DOHH2 (cell line): ENCODE measurements around the gene MYEOV.

ENCODE experiments used
- H3F3A ChIP-seq: fragments of 200-600 bp; sonication (generic), shearing (Covaris generic); 2 replicates; pipeline ENCODE4 v1.6.0; 2016; ENCODE audit warnings: antibody characterized with exemption, mild to moderate bottlenecking; ENCODE audit not compliant: control insufficient read depth, insufficient read depth
- H3K27ac ChIP-seq: fragments of 200-600 bp; sonication (generic); 2 replicates; pipeline ENCODE4 v1.5.1; 2014; ENCODE audit warnings: low read depth, mild to moderate bottlenecking, low read length, moderate library complexity
- H3K27me3 ChIP-seq: fragments of 200-600 bp; sonication (generic); 2 replicates; pipeline ENCODE4 v1.6.1; 2014; ENCODE audit warnings: mild to moderate bottlenecking, low read length, mixed read lengths; ENCODE audit not compliant: control insufficient read depth
- H3K36me3 ChIP-seq: fragments of 200-600 bp; sonication (generic); 2 replicates; pipeline ENCODE4 v1.6.1; 2014; ENCODE audit warnings: mild to moderate bottlenecking, low read length, moderate library complexity, mixed read lengths; ENCODE audit not compliant: control insufficient read depth
- H3K4me1 ChIP-seq: fragments of 200-600 bp; sonication (generic); 2 replicates; pipeline ENCODE4 v1.6.1; 2014; ENCODE audit warnings: mild to moderate bottlenecking, low read length, mixed read lengths; ENCODE audit not compliant: control insufficient read depth
- H3K4me2 ChIP-seq: fragments of 200-600 bp; sonication (generic); 2 replicates; pipeline ENCODE4 v1.6.0; 2014; ENCODE audit warnings: mild to moderate bottlenecking, low read length, moderate library complexity
- H3K4me3 ChIP-seq: fragments of 200-600 bp; sonication (generic); 2 replicates; pipeline ENCODE4 v1.5.1; 2014; ENCODE audit warnings: mild to moderate bottlenecking, low read length, mixed read lengths
- H3K79me2 ChIP-seq: fragments of 200-600 bp; sonication (generic); 2 replicates; pipeline ENCODE4 v1.6.1; 2014; ENCODE audit warnings: mild to moderate bottlenecking, low read length, mixed read lengths; ENCODE audit not compliant: control insufficient read depth
- H3K9me2 ChIP-seq: fragments of 200-600 bp; sonication (generic); replicated peaks from 2 replicates; pipeline ENCODE4 v1.6.1; 2014; ENCODE audit warnings: mild to moderate bottlenecking, low read length, mixed read lengths; ENCODE audit not compliant: control insufficient read depth
- H3K9me3 ChIP-seq: fragments of 200-600 bp; sonication (generic); 2 replicates; pipeline ENCODE4 v1.6.1; 2014; ENCODE audit warnings: antibody characterized with exemption, low read length, mixed read lengths; ENCODE audit not compliant: control insufficient read depth, insufficient read depth
- H4K20me1 ChIP-seq: fragments of 200-600 bp; sonication (generic); 2 replicates; pipeline ENCODE4 v1.6.0; 2014; ENCODE audit warnings: low read depth, mild to moderate bottlenecking, antibody characterized with exemption, low read length, moderate library complexity; ENCODE audit not compliant: control insufficient read depth, insufficient read depth
- EZH2phosphoT487 ChIP-seq: fragments of 200-600 bp; sonication (generic); IDR thresholded peaks from 2 replicates; pipeline ENCODE4 v1.6.1; 2017; ENCODE audit warnings: borderline replicate concordance, mild to moderate bottlenecking, antibody characterized with exemption, low read length, moderate library complexity, mixed read lengths
- TF ChIP-seq, protein P1 (sequence below): fragments of 200-600 bp; sonication (generic); IDR thresholded peaks from one replicate; pipeline ENCODE4 v1.5.1; 2014; ENCODE audit warnings: antibody characterized with exemption, mild to moderate bottlenecking, low read depth, low read length; ENCODE audit not compliant: poor library complexity, severe bottlenecking

The MYEOV gene

DNA sequence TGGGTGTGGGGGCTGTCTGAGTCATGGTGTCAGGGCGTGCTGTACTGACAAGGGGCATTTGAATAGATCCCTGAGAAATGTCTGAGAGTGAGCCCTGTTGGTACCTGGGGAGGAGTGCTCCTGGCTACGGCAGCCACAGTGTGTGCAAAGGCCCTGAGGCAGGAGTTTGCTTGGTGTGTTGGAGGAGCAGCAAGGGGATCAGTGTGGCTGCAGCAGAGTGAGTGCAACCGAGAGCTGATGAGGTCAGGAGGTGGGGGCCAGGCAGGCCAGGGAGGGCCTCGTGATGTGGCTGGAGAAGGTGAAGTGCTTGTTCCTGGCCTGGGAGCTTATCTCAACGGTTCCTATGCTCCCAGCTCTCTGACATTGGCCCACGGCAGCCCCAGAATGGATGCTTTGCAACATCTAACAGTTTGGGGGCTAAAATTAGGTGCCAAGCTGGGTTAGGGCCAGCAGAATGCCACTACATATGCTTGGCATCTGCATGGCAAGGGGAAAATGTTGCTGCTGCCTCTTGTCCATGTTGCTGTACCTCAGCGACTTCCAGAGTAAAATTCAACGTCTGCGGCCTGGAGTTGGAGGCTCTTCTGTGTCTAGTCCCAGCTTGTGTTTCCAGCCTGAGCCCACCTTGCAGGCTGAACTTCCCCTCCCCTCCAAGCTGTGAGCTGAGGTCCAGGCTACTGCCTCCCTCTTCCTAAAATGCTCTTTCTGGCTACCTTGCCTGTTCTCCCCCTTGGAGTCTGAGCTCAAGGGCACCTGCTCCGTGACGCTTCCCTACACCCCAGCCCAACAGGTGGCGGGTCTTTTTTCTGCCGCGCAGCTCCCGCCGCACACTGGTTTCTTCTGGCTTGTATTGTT is 48.2 kb upstream of the MYEOV start:
- Histone ChIP-seq H3K4me1 (peaks cover 5% of the 10 kb centered on the region; the same call in 1 of the 2 replicates), H3K79me2 (no peaks in the 10 kb centered on the region), H4K20me1 (no peaks in the 10 kb centered on the region), H3K4me3 (no peak overlapping the region), H3K9me3 (no peaks in the 10 kb centered on the region), H3K27ac (no peak overlapping the region), H3K4me2 (no peak overlapping the region), H3F3A (no peaks in the 10 kb centered on the region), H3K27me3 (no peaks in the 10 kb centered on the region), H3K9me2 (no peaks in the 10 kb centered on the region), H3K36me3 (no peaks in the 10 kb centered on the region)
- no peak for TF ChIP-seq EZH2phosphoT487
- TF ChIP-seq, protein P1, sequence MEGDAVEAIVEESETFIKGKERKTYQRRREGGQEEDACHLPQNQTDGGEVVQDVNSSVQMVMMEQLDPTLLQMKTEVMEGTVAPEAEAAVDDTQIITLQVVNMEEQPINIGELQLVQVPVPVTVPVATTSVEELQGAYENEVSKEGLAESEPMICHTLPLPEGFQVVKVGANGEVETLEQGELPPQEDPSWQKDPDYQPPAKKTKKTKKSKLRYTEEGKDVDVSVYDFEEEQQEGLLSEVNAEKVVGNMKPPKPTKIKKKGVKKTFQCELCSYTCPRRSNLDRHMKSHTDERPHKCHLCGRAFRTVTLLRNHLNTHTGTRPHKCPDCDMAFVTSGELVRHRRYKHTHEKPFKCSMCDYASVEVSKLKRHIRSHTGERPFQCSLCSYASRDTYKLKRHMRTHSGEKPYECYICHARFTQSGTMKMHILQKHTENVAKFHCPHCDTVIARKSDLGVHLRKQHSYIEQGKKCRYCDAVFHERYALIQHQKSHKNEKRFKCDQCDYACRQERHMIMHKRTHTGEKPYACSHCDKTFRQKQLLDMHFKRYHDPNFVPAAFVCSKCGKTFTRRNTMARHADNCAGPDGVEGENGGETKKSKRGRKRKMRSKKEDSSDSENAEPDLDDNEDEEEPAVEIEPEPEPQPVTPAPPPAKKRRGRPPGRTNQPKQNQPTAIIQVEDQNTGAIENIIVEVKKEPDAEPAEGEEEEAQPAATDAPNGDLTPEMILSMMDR, result no peak

DNA sequence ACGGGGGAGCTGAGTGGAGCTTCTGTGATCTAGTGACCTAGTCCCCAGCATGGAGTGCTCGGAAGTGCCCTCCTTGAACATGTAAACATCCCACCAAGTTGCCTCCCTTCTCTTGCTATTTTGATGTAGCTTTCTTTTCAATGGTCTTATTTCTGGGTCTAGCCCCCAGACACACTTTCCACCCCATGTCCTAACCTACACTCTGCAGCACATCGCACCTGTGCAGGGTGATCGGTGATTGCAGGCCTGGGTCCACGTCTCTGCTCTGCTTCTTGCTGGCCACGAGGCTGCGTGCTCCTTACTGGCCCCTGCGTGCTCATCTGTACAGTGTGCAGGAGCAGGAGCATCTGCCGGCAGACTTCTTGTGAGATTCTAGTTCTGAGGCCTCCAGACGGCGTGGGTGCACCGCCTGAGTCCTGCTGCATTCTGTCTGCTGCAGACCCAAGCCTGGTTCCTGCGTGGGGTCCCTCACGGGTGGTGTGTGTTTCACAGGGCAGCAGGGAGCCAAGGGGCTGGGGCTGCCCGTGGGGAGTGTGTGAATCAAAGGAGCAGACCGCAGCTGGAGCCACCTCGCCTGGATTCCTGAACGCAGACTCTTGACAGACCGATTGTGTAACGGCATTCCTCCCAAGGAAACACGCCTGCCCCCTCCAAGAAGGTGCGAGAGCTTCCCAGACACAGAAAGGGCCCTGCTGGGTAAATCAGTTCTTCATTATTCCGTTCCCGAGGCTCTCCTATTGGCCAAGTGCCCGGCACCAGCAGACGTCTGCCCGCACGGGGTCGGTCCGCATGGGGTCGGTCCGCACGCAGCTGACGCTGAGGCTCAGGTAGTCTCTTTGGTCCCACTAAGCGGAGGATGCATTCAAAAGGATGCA is 44.4 kb upstream of the MYEOV start:
- Histone ChIP-seq H3F3A (no peaks in the 10 kb centered on the region), H3K9me3 (no peaks in the 10 kb centered on the region; the same call in 1 of the 2 replicates), H4K20me1 (no peaks in the 10 kb centered on the region), H3K4me2 (no peak overlapping the region), H3K27me3 (no peaks in the 10 kb centered on the region), H3K4me3 (no peak overlapping the region), H3K27ac (no peak overlapping the region), H3K9me2 (no peaks in the 10 kb centered on the region), H3K79me2 (no peaks in the 10 kb centered on the region), H3K4me1 (no peaks in the 10 kb centered on the region), H3K36me3 (no peaks in the 10 kb centered on the region)
- TF ChIP-seq, protein P1, result no peak
- no peak for TF ChIP-seq EZH2phosphoT487

DNA sequence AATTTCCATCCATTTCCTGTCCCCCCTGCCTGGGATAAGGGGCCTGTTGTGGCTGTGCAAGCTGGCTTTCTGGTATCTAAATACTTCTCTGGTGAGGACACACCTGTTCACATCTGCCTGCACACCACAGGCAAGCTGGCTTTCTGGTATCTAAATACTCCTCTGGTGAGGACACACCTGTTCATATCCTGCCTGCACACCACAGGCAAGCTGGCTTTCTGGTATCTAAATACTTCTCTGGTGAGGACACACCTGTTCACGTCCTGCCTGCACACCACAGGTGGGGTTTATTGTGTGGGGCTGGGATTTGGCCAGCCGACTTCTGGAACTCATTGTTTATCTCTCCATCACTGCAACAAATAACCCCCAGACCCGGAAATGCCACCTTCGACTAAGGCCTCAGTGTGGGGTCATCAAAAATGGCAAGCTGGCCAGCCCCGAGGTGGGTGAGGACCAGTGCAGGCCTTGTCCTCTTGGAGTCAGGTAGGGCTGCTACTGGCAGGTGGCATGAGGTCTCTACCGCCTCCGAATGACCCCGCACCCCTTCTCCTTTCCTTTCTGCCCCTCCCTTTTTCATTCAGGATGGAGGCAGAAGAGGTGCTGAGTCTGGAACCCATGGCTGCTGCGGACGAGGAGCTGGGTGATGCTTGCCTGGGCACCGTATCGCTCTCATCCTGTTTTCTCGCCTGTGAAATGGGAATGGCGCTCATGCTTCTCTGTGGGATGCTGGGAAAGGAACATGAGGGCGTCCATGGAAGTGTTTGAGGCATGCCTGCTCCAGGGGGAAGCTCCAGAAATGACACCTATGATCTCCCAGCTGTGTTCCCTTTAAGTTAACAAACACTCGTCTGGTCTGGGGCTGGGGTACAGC is 43.5 kb upstream of the MYEOV start:
- Histone ChIP-seq H3F3A (no peaks in the 10 kb centered on the region), H3K9me2 (no peaks in the 10 kb centered on the region), H3K27me3 (no peaks in the 10 kb centered on the region), H4K20me1 (no peaks in the 10 kb centered on the region), H3K79me2 (no peaks in the 10 kb centered on the region), H3K36me3 (no peaks in the 10 kb centered on the region), H3K27ac (no peak overlapping the region), H3K4me3 (no peak overlapping the region), H3K4me1 (no peaks in the 10 kb centered on the region), H3K9me3 (no peaks in the 10 kb centered on the region; the same call in 1 of the 2 replicates), H3K4me2 (no peak overlapping the region)
- no peak for TF ChIP-seq EZH2phosphoT487
- TF ChIP-seq, protein P1, result no peak
